HG03159 (cell line): ENCODE measurements around the gene CNTNAP2.

ENCODE experiments used
- ATAC-seq: cut with Tn5 transposase; IDR thresholded peaks from one replicate; pipeline ENCODE4 v1.9.1; 2021; ENCODE audit warnings: mild to moderate bottlenecking, moderate library complexity; ENCODE audit not compliant: unreplicated experiment

The CNTNAP2 gene

GRCh38 chr7:147193476-147193875 is 1076.9 kb downstream of the CNTNAP2 start:
- no peak for ATAC-seq

GRCh38 chr7:147196481-147196880 is 1079.9 kb downstream of the CNTNAP2 start:
- ATAC-seq: no peak

GRCh38 chr7:147197006-147197405 is 1080.4 kb downstream of the CNTNAP2 start:
- no peak for ATAC-seq

- ATAC-seq: no peak
These were observed 1083.3 kb downstream of the CNTNAP2 start for GRCh38 chr7:147199868-147200267.

GRCh38 chr7:147207988-147208387 is 1091.4 kb downstream of the CNTNAP2 start:
- ATAC-seq: no peak

- ATAC-seq: no peak
These were observed 1114.7 kb downstream of the CNTNAP2 start for GRCh38 chr7:147231275-147231674.

- no peak for ATAC-seq
These were observed 1119.2 kb downstream of the CNTNAP2 start for GRCh38 chr7:147235645-147236382.

- no peak for ATAC-seq
These were observed 1123.9 kb downstream of the CNTNAP2 start for GRCh38 chr7:147240468-147240867.

- peak; percentile 79 for ATAC-seq
These were observed 1128.7 kb downstream of the CNTNAP2 start for GRCh38 chr7:147245274-147245673.

- no peak for ATAC-seq
These were observed 1133.4 kb downstream of the CNTNAP2 start for GRCh38 chr7:147249956-147250355.

- no peak for ATAC-seq
These were observed 1135.2 kb downstream of the CNTNAP2 start for GRCh38 chr7:147251751-147252325.

GRCh38 chr7:147261693-147262092 is 1145.1 kb downstream of the CNTNAP2 start:
- ATAC-seq: no peak

- no peak for ATAC-seq
These were observed 1148.9 kb downstream of the CNTNAP2 start for GRCh38 chr7:147265528-147265927.

- ATAC-seq: no peak
These were observed 1159.5 kb downstream of the CNTNAP2 start for GRCh38 chr7:147276106-147276505.

- no peak for ATAC-seq
These were observed 1160.3 kb downstream of the CNTNAP2 start for GRCh38 chr7:147276783-147277370.

GRCh38 chr7:147279514-147279913 is 1162.9 kb downstream of the CNTNAP2 start:
- ATAC-seq: no peak

- ATAC-seq: no peak
These were observed 1163.4 kb downstream of the CNTNAP2 start for GRCh38 chr7:147279964-147280374.

GRCh38 chr7:147282204-147282603 is 1165.6 kb downstream of the CNTNAP2 start:
- no peak for ATAC-seq

- ATAC-seq: no peak
These were observed 1179.6 kb downstream of the CNTNAP2 start for GRCh38 chr7:147296201-147296600.

- no peak for ATAC-seq
These were observed 1180.4 kb downstream of the CNTNAP2 start for GRCh38 chr7:147296986-147297385.

GRCh38 chr7:147298611-147299043 is 1182.0 kb downstream of the CNTNAP2 start:
- ATAC-seq: no peak

- ATAC-seq: no peak
These were observed 1183.7 kb downstream of the CNTNAP2 start for GRCh38 chr7:147300293-147300692.
